ENCODE data around the gene TM2D3. TPM values are rescaled to one million over a fixed set of nuclear protein-coding genes. Genes with fewer than 3 reads are reported as not detected.

TM2D3 gene
- total and polyA plus RNA-seq, 2 experiments from 2014 or later = 26.2 to 36.6 TPM

- Histone ChIP-seq H3K27ac (ENCODE audit: low read depth) (no peak overlapping the region), H3K4me1 (ENCODE audit: insufficient read depth) (no peaks in the 10 kb centered on the region; the same call in 1 of the 2 replicates), H3K79me2 (replicated peaks; ENCODE audit: insufficient read depth) (no peaks in the 10 kb centered on the region), H3K4me2 (no peak overlapping the region), H3K4me3 (no peak overlapping the region), H3K9me2 (ENCODE audit: insufficient read depth) (0 out of 2 replicates have a peak, but pooled peaks cover 6% of the 10 kb centered on the region), H3K36me3 (ENCODE audit: insufficient read depth) (peaks cover 12% of the 10 kb centered on the region; the same call in 1 of the 2 replicates), H4K20me1 (replicated peaks; ENCODE audit: insufficient read depth) (no peaks in the 10 kb centered on the region), H2AFZ (no peak overlapping the region), H3F3A (replicated peaks; ENCODE audit: low read depth) (no peaks in the 10 kb centered on the region), H3K27me3 (ENCODE audit: insufficient read depth) (no peaks in the 10 kb centered on the region)
- no peak for ATAC-seq
- H3K9me3 Mint-ChIP-seq = no peaks in the 10 kb centered on the region
- TF ChIP-seq REST (IDR thresholded peaks at IDR 0.05; ENCODE audit: unreplicated experiment) (no peak), POLR2AphosphoS5 (IDR thresholded peaks at IDR 0.05; ENCODE audit: low read depth) (no peak)
- DNase-seq (ENCODE audit: low spot score) = no peak
- no peak overlapping the region for H3K4me3 Mint-ChIP-seq
- H3K27me3 Mint-ChIP-seq (ENCODE audit: insufficient read depth, low read depth, poor library complexity) = no peaks in the 10 kb centered on the region
- H3K36me3 Mint-ChIP-seq (ENCODE audit: low read depth) = peaks cover 22% of the 10 kb centered on the region
- peak overlapping the region; percentile 72; the same call in 1 of the 2 replicates for H3K27ac Mint-ChIP-seq
- H3K4me1 Mint-ChIP-seq = peaks cover 11% of the 10 kb centered on the region; the same call in 2 of the 3 replicates
These were observed 40.8 kb upstream of the TM2D3 start for GRCh38 chr15:101692801-101693598.

GRCh38 chr15:101689901-101690300, 37.7 kb upstream of the TM2D3 start:
- Histone ChIP-seq H4K20me1 (replicated peaks; ENCODE audit: insufficient read depth) (no peaks in the 10 kb centered on the region), H3K27ac (ENCODE audit: low read depth) (no peak overlapping the region), H3K4me2 (no peak overlapping the region), H3K79me2 (replicated peaks; ENCODE audit: insufficient read depth) (no peaks in the 10 kb centered on the region), H3K36me3 (ENCODE audit: insufficient read depth) (0 out of 2 replicates have a peak, but pooled peaks cover 4% of the 10 kb centered on the region), H3K4me1 (ENCODE audit: insufficient read depth) (no peaks in the 10 kb centered on the region; the same call in 1 of the 2 replicates), H3K9me2 (ENCODE audit: insufficient read depth) (0 out of 2 replicates have a peak, but pooled peaks cover 6% of the 10 kb centered on the region), H3F3A (replicated peaks; ENCODE audit: low read depth) (no peaks in the 10 kb centered on the region), H3K27me3 (ENCODE audit: insufficient read depth) (no peaks in the 10 kb centered on the region), H3K4me3 (no peak overlapping the region), H2AFZ (no peak overlapping the region)
- TF ChIP-seq JUNB (IDR thresholded peaks at IDR 0.05; ENCODE audit: unreplicated experiment) (no peak), CTCF (conservative IDR thresholded peaks at IDR 0.05; ENCODE audit: low read depth in 2 of 2) (no peak), EZH2phosphoT487 (IDR thresholded peaks at IDR 0.05; ENCODE audit: unreplicated experiment) (no peak), REST (IDR thresholded peaks at IDR 0.05; ENCODE audit: unreplicated experiment) (no peak)
- Mint-ChIP-seq H3K27ac (no peak overlapping the region), H3K27me3 (ENCODE audit: insufficient read depth, low read depth, poor library complexity) (no peaks in the 10 kb centered on the region), H3K4me3 (no peak overlapping the region), H3K36me3 (ENCODE audit: low read depth) (peaks cover 5% of the 10 kb centered on the region; the same call in 1 of the 3 replicates), H3K4me1 (peaks cover 11% of the 10 kb centered on the region; the same call in 2 of the 3 replicates), H3K9me3 (no peaks in the 10 kb centered on the region)
- ATAC-seq (no peak), DNase-seq (ENCODE audit: low spot score) (no peak)

Data from GM23338 (cell line).